ENCODE measurements around the gene ALDH1A1.
"Not testable (repeated sequence)": the region's sequence is repeated elsewhere in the genome, so short reads cannot be mapped to it uniquely, and the experiment has no call there.

Gene ALDH1A1

GRCh38 chr9:72875221-72875620, 77.6 kb downstream of the ALDH1A1 start:
- no peak overlapping the region for H3K4me3 ChIP-seq (ENCODE audit: low read length)
- no peak for TF ChIP-seq CTCF (conservative IDR thresholded peaks at IDR 0.05; ENCODE audit: low read length)
- no peak for DNase-seq (ENCODE audit: low read depth)

- no peak for DNase-seq (ENCODE audit: low read depth)
- no peak for TF ChIP-seq CTCF (conservative IDR thresholded peaks at IDR 0.05; ENCODE audit: low read length)
These were observed 78.5 kb downstream of the ALDH1A1 start for GRCh38 chr9:72874344-72874743.

GRCh38 chr9:72873456-72873855, 79.4 kb downstream of the ALDH1A1 start:
- H3K4me3 ChIP-seq (ENCODE audit: low read length): no peak overlapping the region
- TF ChIP-seq CTCF (conservative IDR thresholded peaks at IDR 0.05; ENCODE audit: low read length): no peak
- peak; percentile 23 for DNase-seq (ENCODE audit: low read depth)

More at GRCh38 chr9:72874344-72874743, 78.5 kb downstream of the ALDH1A1 start:
- no peak overlapping the region for H3K4me3 ChIP-seq (ENCODE audit: low read length)

- no peak overlapping the region for H3K4me3 ChIP-seq (ENCODE audit: low read length)
- TF ChIP-seq CTCF (conservative IDR thresholded peaks at IDR 0.05; ENCODE audit: low read length): no peak
These were observed 80.1 kb downstream of the ALDH1A1 start for GRCh38 chr9:72872718-72873117.

GRCh38 chr9:72871685-72872084, 81.2 kb downstream of the ALDH1A1 start:
- DNase-seq (ENCODE audit: low read depth): peak; percentile 24
- peak; percentile 61 for TF ChIP-seq CTCF (conservative IDR thresholded peaks at IDR 0.05; ENCODE audit: low read length)
- no peak overlapping the region for H3K4me3 ChIP-seq (ENCODE audit: low read length)

More at GRCh38 chr9:72872718-72873117, 80.1 kb downstream of the ALDH1A1 start:
- no peak for DNase-seq (ENCODE audit: low read depth)

- H3K4me3 ChIP-seq (ENCODE audit: low read length): no peak overlapping the region
- TF ChIP-seq CTCF (conservative IDR thresholded peaks at IDR 0.05; ENCODE audit: low read length): no peak
- no peak for DNase-seq (ENCODE audit: low read depth)
These were observed 88.5 kb downstream of the ALDH1A1 start for GRCh38 chr9:72864327-72864726.

- no peak overlapping the region for H3K4me3 ChIP-seq (ENCODE audit: low read length)
- DNase-seq (ENCODE audit: low read depth): no peak
- TF ChIP-seq CTCF (conservative IDR thresholded peaks at IDR 0.05; ENCODE audit: low read length): no peak
These were observed 89.3 kb downstream of the ALDH1A1 start for GRCh38 chr9:72863456-72864094.

- DNase-seq (ENCODE audit: low read depth); H3K4me3 ChIP-seq (ENCODE audit: low read length): not testable (repeated sequence)
These were observed 90.1 kb downstream of the ALDH1A1 start for GRCh38 chr9:72862788-72863187.

Measured in AG10803 (cell line).